Measurements from ENCODE around the gene ADAMTS2. TPM values are rescaled to one million over a fixed set of nuclear protein-coding genes. Genes with fewer than 3 reads are reported as not detected.

Gene ADAMTS2
- total RNA-seq, 1 donor from 2014 or later = 18.8 TPM

DNA sequence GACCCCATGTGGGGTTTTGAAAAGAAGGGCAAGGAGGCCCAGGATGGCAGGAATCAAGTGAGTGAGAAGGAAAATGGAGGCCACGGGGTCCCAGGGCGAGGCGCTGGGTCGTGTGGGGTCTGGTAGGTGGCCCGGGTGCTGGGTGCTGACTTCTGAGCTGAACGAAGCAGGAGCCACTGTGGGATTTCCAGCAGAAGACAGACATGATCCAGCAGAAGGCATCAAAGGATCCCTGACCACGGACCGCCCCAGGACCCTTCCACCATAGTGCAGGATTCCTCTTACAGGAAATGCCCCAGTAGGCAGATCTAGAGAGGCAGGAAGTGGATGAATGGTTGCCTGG is 106.7 kb downstream of the ADAMTS2 start:
- H3K79me2 ChIP-seq (ENCODE audit: insufficient read depth, low read length) = no peaks in the 10 kb centered on the region
- H3K27ac Mint-ChIP-seq (ENCODE audit: unreplicated experiment) = no peak overlapping the region

DNA sequence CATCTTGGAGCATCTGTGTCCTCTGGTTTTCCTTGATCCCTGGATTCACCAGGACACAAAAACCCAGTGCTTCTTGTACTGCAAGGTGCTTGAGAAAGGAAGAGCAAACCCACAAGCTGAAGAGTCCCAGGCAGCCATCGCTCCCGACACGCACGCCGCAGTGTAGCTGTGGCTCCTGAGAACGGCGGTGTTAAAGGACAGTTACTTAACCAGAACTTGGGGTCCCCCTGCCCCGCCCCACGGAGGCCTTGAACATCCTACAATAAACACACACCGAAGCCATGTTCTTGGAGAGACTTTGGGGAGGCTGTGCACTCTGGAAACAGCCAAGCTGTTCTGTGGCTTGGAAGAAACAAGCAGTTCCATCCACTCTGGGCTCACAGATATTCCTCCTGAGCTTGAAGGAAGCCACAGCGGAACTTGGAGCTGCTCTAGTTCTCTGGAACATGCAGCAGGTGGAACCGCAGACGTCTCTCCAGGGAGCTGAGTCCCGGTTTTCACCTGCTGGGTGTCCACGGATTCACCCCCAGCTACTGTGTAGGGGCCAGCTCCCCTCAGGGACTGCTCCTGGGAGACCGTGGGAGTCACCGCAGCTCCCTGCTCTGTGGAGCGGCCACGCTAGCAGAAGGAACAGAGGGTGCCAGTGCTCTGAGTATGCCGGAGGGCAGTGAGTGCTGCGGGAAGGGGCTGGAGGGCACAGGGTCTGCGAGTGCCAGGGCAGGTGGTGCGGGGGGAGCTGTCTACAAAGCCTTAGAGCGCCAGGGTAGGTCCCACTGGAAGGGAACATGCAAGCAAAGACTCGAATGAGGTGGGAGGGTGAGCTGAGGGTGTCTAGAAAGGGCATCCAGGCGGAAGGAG is 107.3 kb downstream of the ADAMTS2 start:
- Mint-ChIP-seq H3K4me1 (ENCODE audit: low read depth, unreplicated experiment) (peaks cover 1% of the 10 kb centered on the region), H3K27me3 (ENCODE audit: low read depth, unreplicated experiment) (peaks cover 15% of the 10 kb centered on the region), H3K36me3 (ENCODE audit: low read depth, unreplicated experiment) (peaks cover 15% of the 10 kb centered on the region), H3K27ac (ENCODE audit: unreplicated experiment) (no peak overlapping the region), H3K9me3 (ENCODE audit: unreplicated experiment) (peaks cover 19% of the 10 kb centered on the region), H3K4me3 (ENCODE audit: unreplicated experiment) (no peak overlapping the region)
- no peak overlapping the region for H2AFZ ChIP-seq (ENCODE audit: low read depth, low read length)
- no peaks in the 10 kb centered on the region for H3K4me1 ChIP-seq (ENCODE audit: insufficient read depth, low read length)
- no peak overlapping the region for H3K27ac ChIP-seq (ENCODE audit: low read depth, low read length)
- no peak for FAIRE-seq
- peaks cover 2% of the 10 kb centered on the region for H3K9me3 ChIP-seq (ENCODE audit: insufficient read depth, low read depth, low read length)
- DNase-seq (ENCODE audit: low read depth) = no peak
- H3K9ac ChIP-seq (ENCODE audit: low read length) = no peak overlapping the region
- no peak overlapping the region for H3K4me2 ChIP-seq (ENCODE audit: low read length)
- H3K79me2 ChIP-seq (ENCODE audit: insufficient read depth, low read length) = no peaks in the 10 kb centered on the region
- no peak overlapping the region for H3K4me3 ChIP-seq (ENCODE audit: insufficient read depth, low read depth, low read length)
- TF ChIP-seq, protein P1, sequence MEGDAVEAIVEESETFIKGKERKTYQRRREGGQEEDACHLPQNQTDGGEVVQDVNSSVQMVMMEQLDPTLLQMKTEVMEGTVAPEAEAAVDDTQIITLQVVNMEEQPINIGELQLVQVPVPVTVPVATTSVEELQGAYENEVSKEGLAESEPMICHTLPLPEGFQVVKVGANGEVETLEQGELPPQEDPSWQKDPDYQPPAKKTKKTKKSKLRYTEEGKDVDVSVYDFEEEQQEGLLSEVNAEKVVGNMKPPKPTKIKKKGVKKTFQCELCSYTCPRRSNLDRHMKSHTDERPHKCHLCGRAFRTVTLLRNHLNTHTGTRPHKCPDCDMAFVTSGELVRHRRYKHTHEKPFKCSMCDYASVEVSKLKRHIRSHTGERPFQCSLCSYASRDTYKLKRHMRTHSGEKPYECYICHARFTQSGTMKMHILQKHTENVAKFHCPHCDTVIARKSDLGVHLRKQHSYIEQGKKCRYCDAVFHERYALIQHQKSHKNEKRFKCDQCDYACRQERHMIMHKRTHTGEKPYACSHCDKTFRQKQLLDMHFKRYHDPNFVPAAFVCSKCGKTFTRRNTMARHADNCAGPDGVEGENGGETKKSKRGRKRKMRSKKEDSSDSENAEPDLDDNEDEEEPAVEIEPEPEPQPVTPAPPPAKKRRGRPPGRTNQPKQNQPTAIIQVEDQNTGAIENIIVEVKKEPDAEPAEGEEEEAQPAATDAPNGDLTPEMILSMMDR (IDR thresholded peaks at IDR 0.05; ENCODE audit: insufficient read depth, low read depth, low read length) = no peak
- no peak for TF ChIP-seq EZH2 (IDR thresholded peaks at IDR 0.05; ENCODE audit: insufficient read depth, low read length)
- H4K20me1 ChIP-seq (ENCODE audit: insufficient read depth, low read length) = no peaks in the 10 kb centered on the region
- no peaks in the 10 kb centered on the region for H3K36me3 ChIP-seq (ENCODE audit: insufficient read depth, low read length)
- H3K27me3 ChIP-seq (ENCODE audit: insufficient read depth, low read length) = no peaks in the 10 kb centered on the region

More for the DNA sequence above, 106.7 kb downstream of the ADAMTS2 start:
- no peak overlapping the region for H3K27ac ChIP-seq (ENCODE audit: low read depth, low read length)
- no peak overlapping the region for H2AFZ ChIP-seq (ENCODE audit: low read depth, low read length)
- H3K9ac ChIP-seq (ENCODE audit: low read length) = no peak overlapping the region
- no peaks in the 10 kb centered on the region for H3K4me1 ChIP-seq (ENCODE audit: insufficient read depth, low read length)
- DNase-seq (ENCODE audit: low read depth) (no peak), FAIRE-seq (no peak)
- no peaks in the 10 kb centered on the region for H4K20me1 ChIP-seq (ENCODE audit: insufficient read depth, low read length)
- H3K27me3 ChIP-seq (ENCODE audit: insufficient read depth, low read length) = no peaks in the 10 kb centered on the region
- no peaks in the 10 kb centered on the region for H3K36me3 ChIP-seq (ENCODE audit: insufficient read depth, low read length)
- no peak overlapping the region for H3K4me3 ChIP-seq (ENCODE audit: insufficient read depth, low read depth, low read length)
- peaks cover 15% of the 10 kb centered on the region for H3K36me3 Mint-ChIP-seq (ENCODE audit: low read depth, unreplicated experiment)
- H3K27me3 Mint-ChIP-seq (ENCODE audit: low read depth, unreplicated experiment) = peaks cover 15% of the 10 kb centered on the region
- H3K9me3 ChIP-seq (ENCODE audit: insufficient read depth, low read depth, low read length) = peaks cover 2% of the 10 kb centered on the region
- no peak for TF ChIP-seq EZH2 (IDR thresholded peaks at IDR 0.05; ENCODE audit: insufficient read depth, low read length)
- TF ChIP-seq, protein P1 (IDR thresholded peaks at IDR 0.05; ENCODE audit: insufficient read depth, low read depth, low read length) = no peak
- H3K9me3 Mint-ChIP-seq (ENCODE audit: unreplicated experiment) = peaks cover 19% of the 10 kb centered on the region
- no peak overlapping the region for H3K4me3 Mint-ChIP-seq (ENCODE audit: unreplicated experiment)
- H3K4me2 ChIP-seq (ENCODE audit: low read length) = no peak overlapping the region
- peaks cover 7% of the 10 kb centered on the region for H3K4me1 Mint-ChIP-seq (ENCODE audit: low read depth, unreplicated experiment)

Measured in astrocyte (in vitro differentiated cells and primary cell).